Ureter (tissue), 1 donor: ENCODE measurements around the gene C10orf90. TPM values are rescaled to one million over a fixed set of nuclear protein-coding genes. Genes with fewer than 3 reads are reported as not detected.

Experiments used
- DNase-seq: peaks from one replicate; pipeline ENCODE4 v3.0.0-alpha.2; 2020; ENCODE audit warnings: low spot score
- total RNA-seq: library from RNA; stranded (reverse); gene quantifications from one replicate; pipeline ENCODE4 v1.2.4, GENCODE V29; 2023
- donor health status: DM: yes; HTN: yes; CAD: no.

The C10orf90 gene
- total RNA-seq, 1 donor from 2014 or later, result not detected

- DNase-seq, result no peak
Measured at GRCh38 chr10:126674741-126675515, 4.4 kb upstream of the C10orf90 start.

GRCh38 chr10:126673565-126673964 is 3.1 kb upstream of the C10orf90 start:
- no peak for DNase-seq

GRCh38 chr10:126671402-126671975 is 996 bp upstream of the C10orf90 start:
- no peak for DNase-seq

- no peak for DNase-seq
Measured at GRCh38 chr10:126670895-126671261, 385 bp upstream of the C10orf90 start.

- no peak for DNase-seq
Measured at GRCh38 chr10:126669168-126669567, 1.3 kb downstream of the C10orf90 start.

- DNase-seq, result no peak
Measured at GRCh38 chr10:126668505-126668904, 2.0 kb downstream of the C10orf90 start.

- no peak for DNase-seq
Measured at GRCh38 chr10:126667568-126667967, 2.9 kb downstream of the C10orf90 start.

GRCh38 chr10:126665207-126665606 is 5.3 kb downstream of the C10orf90 start:
- DNase-seq, result no peak

GRCh38 chr10:126663880-126664279 is 6.6 kb downstream of the C10orf90 start:
- no peak for DNase-seq

- DNase-seq, result peak; percentile 46
Measured at GRCh38 chr10:126663328-126663727, 7.2 kb downstream of the C10orf90 start.

GRCh38 chr10:126661841-126662515 is 8.5 kb downstream of the C10orf90 start:
- no peak for DNase-seq

GRCh38 chr10:126661356-126661755 is 9.1 kb downstream of the C10orf90 start:
- no peak for DNase-seq

GRCh38 chr10:126659750-126660149 is 10.7 kb downstream of the C10orf90 start:
- no peak for DNase-seq

- no peak for DNase-seq
Measured at GRCh38 chr10:126658928-126659327, 11.6 kb downstream of the C10orf90 start.

- no peak for DNase-seq
Measured at GRCh38 chr10:126654579-126654978, 15.9 kb downstream of the C10orf90 start.

- no peak for DNase-seq
Measured at GRCh38 chr10:126651467-126651866, 19.0 kb downstream of the C10orf90 start.

- no peak for DNase-seq
Measured at GRCh38 chr10:126650161-126650560, 20.3 kb downstream of the C10orf90 start.

GRCh38 chr10:126647116-126647515 is 23.4 kb downstream of the C10orf90 start:
- no peak for DNase-seq

GRCh38 chr10:126646110-126646509 is 24.4 kb downstream of the C10orf90 start:
- no peak for DNase-seq

GRCh38 chr10:126640401-126640800 is 30.1 kb downstream of the C10orf90 start:
- DNase-seq, result no peak

GRCh38 chr10:126639084-126639483 is 31.4 kb downstream of the C10orf90 start:
- no peak for DNase-seq

GRCh38 chr10:126638542-126638941 is 32.0 kb downstream of the C10orf90 start:
- no peak for DNase-seq

GRCh38 chr10:126637501-126637900 is 33.0 kb downstream of the C10orf90 start:
- DNase-seq, result no peak
